Endodermal cell (in vitro differentiated cells): ENCODE results near the gene TEAD3. TPM values are rescaled to one million over a fixed set of nuclear protein-coding genes. Genes with fewer than 3 reads are reported as not detected.
A peak's percentile ranks its signal among the peaks of the same experiment; 100 is the strongest.

Experiments
- DNase-seq: peaks from one replicate; pipeline ENCODE4 v3.0.0-alpha.2; 2017
- H3K27ac ChIP-seq: 2 replicates; pipeline ENCODE4 v1.5.1; 2013; ENCODE audit warnings: mild to moderate bottlenecking, low read depth, low read length, moderate library complexity
- H3K27me3 ChIP-seq: 2 replicates; pipeline ENCODE4 v1.6.1; 2013; ENCODE audit warnings: mild to moderate bottlenecking, low read length, moderate library complexity; ENCODE audit not compliant: insufficient read depth, control insufficient read depth, poor library complexity, severe bottlenecking
- H3K36me3 ChIP-seq: 2 replicates; pipeline ENCODE4 v1.7.0; 2013; ENCODE audit warnings: mild to moderate bottlenecking, low read length, moderate library complexity; ENCODE audit not compliant: control insufficient read depth, insufficient read depth
- H3K4me1 ChIP-seq: one replicate; pipeline ENCODE4 v1.7.0; 2013; ENCODE audit warnings: low read length; ENCODE audit not compliant: control insufficient read depth, insufficient read depth
- H3K4me3 ChIP-seq: 2 replicates; pipeline ENCODE4 v1.5.1; 2013; ENCODE audit warnings: mild to moderate bottlenecking, low read length, moderate library complexity
- H3K9ac ChIP-seq: 2 replicates; pipeline ENCODE4 v1.6.1; 2013; ENCODE audit warnings: mild to moderate bottlenecking, low read length, moderate library complexity; ENCODE audit not compliant: poor library complexity, severe bottlenecking; ENCODE audit errors: extremely low read depth
- H3K9me3 ChIP-seq: 2 replicates; pipeline ENCODE4 v1.6.1; 2013; ENCODE audit warnings: mild to moderate bottlenecking, low read length, moderate library complexity; ENCODE audit not compliant: control insufficient read depth
- H3K27ac Mint-ChIP-seq: 2 replicates; pipeline ENCODE4 v1.8.0; 2020; ENCODE audit warnings: mixed read lengths
- H3K27me3 Mint-ChIP-seq: 2 replicates; pipeline ENCODE4 v1.8.0; 2021; ENCODE audit warnings: mild to moderate bottlenecking, mixed read lengths; ENCODE audit not compliant: insufficient read depth
- H3K36me3 Mint-ChIP-seq: 2 replicates; pipeline ENCODE4 v1.8.0; 2020; ENCODE audit warnings: low read depth, mixed read lengths
- H3K4me1 Mint-ChIP-seq: 2 replicates; pipeline ENCODE4 v1.8.0; 2020; ENCODE audit warnings: mixed read lengths
- H3K4me3 Mint-ChIP-seq: 2 replicates; pipeline ENCODE4 v1.8.0; 2020; ENCODE audit warnings: mild to moderate bottlenecking, moderate library complexity, mixed read lengths
- H3K9me3 Mint-ChIP-seq: 2 replicates; pipeline ENCODE4 v1.8.0; 2020; ENCODE audit warnings: mild to moderate bottlenecking, mixed read lengths
- CTCF ChIP-seq: fragments of 200-600 bp; sonication (generic); conservative IDR thresholded peaks from 2 replicates; pipeline ENCODE4 v1.5.0; 2021; ENCODE audit warnings: antibody characterized with exemption, mild to moderate bottlenecking
- WGBS, 2 experiments: methylation state at CpG; one replicate each; pipeline versions ENCODE4 v1.1.5 to v1.1.7; 2013; ENCODE audit warnings: missing lambda C conversion rate in 2 of 2, mixed read lengths in 1 of 2; ENCODE audit not compliant: insufficient coverage in 1 of 2, insufficient read length in 1 of 2; 5-methylcytosine and 5-hydroxymethylcytosine counted together
- total RNA-seq, 2 donors: library from RNA; stranded (reverse); fragmentation: NEBNext Ultra II Directional in 1 of 2; extraction: Animal tissue kit (Norgen Biotek cat#: 25700) in 1 of 2; gene quantifications; 2 replicates in 1 of 2; 3 replicates in 1 of 2; pipeline ENCODE4 v1.2.1, GENCODE V29; 2021

Gene TEAD3
- total RNA-seq, 2 donors from 2014 or later, result 22.7 to 29.2 TPM

GRCh38 chr6:35489066-35489465, 7.8 kb downstream of the TEAD3 start:
- Mint-ChIP-seq H3K27me3 (no peaks in the 10 kb centered on the region), H3K4me3 (no peak overlapping the region), H3K27ac (no peak overlapping the region), H3K4me1 (peaks cover 63% of the 10 kb centered on the region), H3K9me3 (no peaks in the 10 kb centered on the region), H3K36me3 (no peaks in the 10 kb centered on the region)
- H3K27me3 ChIP-seq, result no peaks in the 10 kb centered on the region
- peaks cover 9% of the 10 kb centered on the region for H3K36me3 ChIP-seq
- no peak for DNase-seq
- H3K4me3 ChIP-seq, result no peak overlapping the region
- no peak overlapping the region for H3K27ac ChIP-seq
- H3K9me3 ChIP-seq, result no peaks in the 10 kb centered on the region
- H3K9ac ChIP-seq, result no peak overlapping the region
- 93% methylated on average over 1 of the region's 1 CpG; no CpG with 5 or more reads in 1 of the 2 experiments for WGBS, 2 experiments
- H3K4me1 ChIP-seq, result peaks cover 43% of the 10 kb centered on the region
- no peak for TF ChIP-seq CTCF

- Histone ChIP-seq H3K9ac (no peak overlapping the region), H3K4me3 (no peak overlapping the region), H3K36me3 (peaks cover 9% of the 10 kb centered on the region), H3K27ac (no peak overlapping the region), H3K9me3 (no peaks in the 10 kb centered on the region), H3K4me1 (peaks cover 43% of the 10 kb centered on the region), H3K27me3 (no peaks in the 10 kb centered on the region)
- no peak overlapping the region for H3K4me3 Mint-ChIP-seq
- H3K4me1 Mint-ChIP-seq, result peaks cover 57% of the 10 kb centered on the region
- peaks cover under 1% of the 10 kb centered on the region for H3K36me3 Mint-ChIP-seq
- 90 to 100% methylated on average over 5 to 8 of the region's 9 CpGs for WGBS, 2 experiments
- no peak for DNase-seq
- H3K27ac Mint-ChIP-seq, result peak overlapping the region; percentile 63
- no peaks in the 10 kb centered on the region for H3K9me3 Mint-ChIP-seq
- no peak for TF ChIP-seq CTCF
- no peaks in the 10 kb centered on the region for H3K27me3 Mint-ChIP-seq
These were observed 8.4 kb downstream of the TEAD3 start for GRCh38 chr6:35488517-35488862.

- H3K27ac Mint-ChIP-seq, result peak overlapping the region; percentile 63
- no peaks in the 10 kb centered on the region for H3K27me3 ChIP-seq
- no peaks in the 10 kb centered on the region for H3K27me3 Mint-ChIP-seq
- 77 to 86% methylated on average over 3 to 9 of the region's 9 CpGs for WGBS, 2 experiments
- no peak overlapping the region for H3K27ac ChIP-seq
- H3K36me3 ChIP-seq, result peaks cover 9% of the 10 kb centered on the region
- H3K4me1 Mint-ChIP-seq, result peaks cover 51% of the 10 kb centered on the region
- H3K9me3 Mint-ChIP-seq, result no peaks in the 10 kb centered on the region
- DNase-seq, result peak; percentile 76
- peaks cover 41% of the 10 kb centered on the region for H3K4me1 ChIP-seq
- H3K4me3 Mint-ChIP-seq, result no peak overlapping the region
- H3K9ac ChIP-seq, result no peak overlapping the region
- TF ChIP-seq CTCF, result no peak
- no peak overlapping the region for H3K4me3 ChIP-seq
- peaks cover 6% of the 10 kb centered on the region for H3K36me3 Mint-ChIP-seq
- no peaks in the 10 kb centered on the region for H3K9me3 ChIP-seq
These were observed 9.0 kb downstream of the TEAD3 start for GRCh38 chr6:35487658-35488516.
